NCI-H526 (cell line): Measurements from ENCODE around the gene RAB19.

ENCODE experiments used
- DNase-seq, 2 experiments: peaks; one replicate each; lab custom pipeline; 2025; lab: John Stamatoyannopoulos, UW

The RAB19 gene, protein sequence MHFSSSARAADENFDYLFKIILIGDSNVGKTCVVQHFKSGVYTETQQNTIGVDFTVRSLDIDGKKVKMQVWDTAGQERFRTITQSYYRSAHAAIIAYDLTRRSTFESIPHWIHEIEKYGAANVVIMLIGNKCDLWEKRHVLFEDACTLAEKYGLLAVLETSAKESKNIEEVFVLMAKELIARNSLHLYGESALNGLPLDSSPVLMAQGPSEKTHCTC

DNA sequence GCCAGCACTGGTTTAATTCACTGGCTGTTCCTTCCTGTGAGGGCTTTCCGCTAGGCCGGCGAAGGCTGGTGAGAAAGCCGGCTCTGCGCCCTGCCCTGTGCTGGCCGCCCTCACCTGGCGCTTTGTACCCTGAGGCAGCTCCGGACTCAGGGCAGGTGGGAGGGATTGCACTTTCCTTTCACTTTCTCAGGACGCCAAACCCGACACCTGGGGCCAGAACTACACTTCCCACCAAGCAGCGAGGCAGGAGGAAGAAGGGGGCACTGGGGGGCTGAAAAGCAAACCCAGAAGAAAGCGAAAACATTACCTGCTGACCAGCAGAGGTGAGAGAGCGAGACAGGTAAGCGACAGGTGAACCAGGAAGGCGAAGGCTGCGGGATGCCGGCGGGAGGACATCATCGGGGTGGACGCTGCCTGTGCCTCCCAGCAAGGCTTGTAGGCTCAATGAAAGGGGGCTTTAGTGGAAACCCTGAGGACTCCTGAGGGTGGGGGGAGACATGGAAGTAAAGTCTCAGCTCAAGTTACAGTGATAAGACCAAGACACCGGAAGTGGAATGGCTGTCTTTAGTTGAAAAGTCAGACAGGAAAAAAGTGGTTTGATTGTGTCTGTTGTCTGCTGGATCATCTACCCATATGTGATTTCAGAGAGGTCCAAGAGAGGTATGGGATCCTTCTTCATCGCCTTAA is at the start of gene RAB19:
RAB19 (plus strand) TSS at position 181 of the 687 bp plus-strand sequence. CDS start 3,589 bp downstream, outside the sequence.
- DNase-seq: peak; percentile 77 to 89

DNA sequence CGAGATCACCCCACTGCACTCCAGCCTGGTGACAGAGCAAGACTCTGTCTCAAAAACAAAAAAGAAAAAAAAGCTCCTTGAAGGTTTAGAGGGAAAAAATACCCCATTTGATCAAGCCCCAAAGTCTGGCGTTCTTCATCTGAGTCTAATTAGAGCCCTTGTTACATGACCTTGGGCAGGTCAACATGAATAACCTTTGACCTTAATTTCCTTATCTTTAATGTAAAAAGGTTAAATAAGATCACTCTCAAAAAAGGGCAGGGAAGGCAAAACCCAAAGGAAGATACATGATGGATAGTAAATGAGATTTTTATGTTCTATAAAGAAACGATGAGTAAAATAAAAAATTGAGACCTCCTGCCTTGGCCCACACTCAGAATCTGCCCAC is 45.8 kb upstream of the RAB19 start:
- DNase-seq: no peak

DNA sequence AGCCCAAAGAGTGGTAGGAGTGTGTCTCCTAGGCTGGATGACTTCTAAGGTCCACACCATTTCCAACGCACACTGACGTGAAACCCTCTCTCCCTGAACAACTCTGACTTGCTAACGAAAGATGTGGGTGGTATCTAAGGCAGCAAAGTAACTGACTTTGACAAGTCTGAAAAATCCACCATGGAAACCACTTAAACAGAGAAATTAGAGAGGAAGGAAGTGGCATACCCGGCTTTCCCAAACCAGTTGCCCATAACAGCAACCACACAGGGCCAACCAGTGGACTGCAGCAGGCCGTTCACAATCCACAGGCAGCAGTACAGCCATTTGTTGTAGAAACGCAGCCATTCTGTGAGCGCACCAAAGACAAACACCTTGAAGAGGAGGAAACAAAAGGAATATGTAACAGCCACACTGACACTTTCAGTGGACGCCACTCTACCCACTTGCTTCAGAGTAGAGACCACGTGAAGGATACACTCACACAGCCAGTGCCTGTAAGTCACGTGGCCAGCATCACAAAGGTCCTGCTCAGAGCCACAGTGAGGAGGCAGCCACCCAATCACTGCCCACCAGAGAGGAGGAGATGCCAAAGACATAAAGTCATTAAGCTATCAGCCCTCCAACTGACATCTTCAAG is 45.3 kb upstream of the RAB19 start:
- DNase-seq: no peak

DNA sequence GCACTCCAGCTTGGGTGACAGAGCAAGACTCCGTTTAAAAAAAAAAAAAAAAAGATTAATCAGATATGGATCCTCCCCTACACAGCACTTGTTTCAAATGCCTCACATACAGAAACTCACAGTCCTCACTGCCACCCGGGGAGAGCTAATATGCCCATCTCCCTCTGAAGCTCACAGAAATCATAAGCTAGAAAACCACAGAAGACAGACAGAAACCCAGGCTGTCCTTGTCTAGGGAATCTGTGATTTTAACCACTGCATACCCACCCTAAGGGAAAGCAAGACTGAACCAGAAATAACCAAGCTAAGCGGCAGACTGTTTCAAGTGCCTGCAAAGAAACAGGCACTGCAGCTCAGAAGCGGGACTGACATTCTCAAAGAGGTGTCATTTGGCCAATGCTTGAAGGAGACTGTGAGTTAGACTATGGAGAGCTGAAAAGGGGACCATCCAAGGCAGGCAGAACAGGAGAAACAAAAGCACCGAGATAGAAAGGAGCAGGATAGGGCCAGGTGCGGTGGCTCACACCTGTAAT is 43.1 kb upstream of the RAB19 start:
- DNase-seq: no peak

DNA sequence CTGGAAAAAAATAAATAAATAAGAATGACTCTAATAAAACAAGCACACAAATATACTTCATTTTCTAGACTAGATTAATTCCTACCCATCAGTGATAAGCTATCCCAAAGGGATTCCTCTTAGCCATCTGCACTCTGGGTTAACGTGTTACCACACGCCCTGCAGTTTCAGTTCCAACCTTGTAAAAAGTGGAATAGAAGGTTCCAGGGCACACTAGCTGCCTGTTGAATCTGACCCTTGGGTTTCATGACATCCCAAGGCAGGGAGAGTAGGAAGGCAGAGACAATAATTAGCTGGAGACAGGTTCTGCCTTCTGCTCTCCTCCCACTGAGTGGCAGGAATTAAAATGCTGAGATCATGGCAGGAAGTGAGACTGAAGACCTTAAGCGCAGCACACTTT is 39.0 kb upstream of the RAB19 start:
- DNase-seq: peak; percentile 7 to 34

DNA sequence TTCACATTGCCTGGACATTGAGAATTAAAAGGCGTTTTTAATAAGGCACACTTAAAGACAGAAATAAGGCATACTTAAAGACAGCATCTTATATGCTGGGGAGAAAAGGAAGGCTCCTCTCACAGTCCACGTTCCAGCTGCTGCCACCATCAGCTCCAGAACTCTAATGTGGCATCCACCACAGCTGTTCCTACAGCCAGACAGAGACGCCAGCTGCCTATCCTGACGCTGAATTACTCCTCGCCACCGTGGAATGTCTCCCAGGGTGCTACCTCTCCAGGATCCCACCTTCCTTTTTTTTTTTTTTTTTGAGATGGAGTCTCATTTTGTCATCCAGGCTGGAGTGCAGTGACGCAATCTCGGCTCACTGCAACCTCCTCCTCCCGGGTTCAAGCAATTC is 36.3 kb upstream of the RAB19 start:
- no peak for DNase-seq

DNA sequence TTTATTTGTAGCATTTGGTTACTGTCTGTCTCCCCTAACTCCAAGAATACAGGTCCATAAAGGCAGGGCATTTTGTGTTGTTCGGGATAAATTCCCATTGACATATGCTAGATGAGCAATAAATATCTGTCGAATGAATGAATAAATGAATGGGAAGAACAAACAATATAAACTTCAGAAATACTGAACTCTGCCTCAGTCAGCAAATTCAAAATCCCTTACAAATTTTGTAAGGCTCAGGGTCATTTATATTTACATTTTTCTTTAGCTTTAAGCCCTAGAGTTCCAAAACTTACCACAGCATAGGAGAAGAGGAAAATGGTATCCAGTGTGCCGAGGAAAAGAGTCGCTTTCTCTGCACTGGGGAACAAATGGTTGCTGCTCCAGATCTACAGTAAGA is 34.6 kb upstream of the RAB19 start:
- DNase-seq: no peak

DNA sequence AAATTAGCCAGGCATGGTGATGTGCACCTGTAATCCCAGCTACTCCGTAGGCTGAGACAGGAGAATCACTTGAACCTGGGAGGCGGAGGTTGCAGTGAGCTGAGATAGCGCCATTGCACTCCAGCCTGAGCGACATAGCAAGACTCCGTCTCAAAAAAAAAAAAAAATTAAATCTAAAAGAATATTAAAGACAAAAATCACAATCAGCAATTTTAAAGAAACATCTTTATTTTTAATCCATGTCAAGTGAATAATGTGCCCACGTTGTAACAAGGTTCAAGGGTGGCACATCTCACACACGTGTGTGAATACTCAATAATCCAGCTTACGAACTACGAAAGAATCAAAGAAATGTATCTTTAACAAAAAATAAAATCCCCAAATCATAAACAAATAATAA is 28.5 kb upstream of the RAB19 start:
- DNase-seq: no peak

DNA sequence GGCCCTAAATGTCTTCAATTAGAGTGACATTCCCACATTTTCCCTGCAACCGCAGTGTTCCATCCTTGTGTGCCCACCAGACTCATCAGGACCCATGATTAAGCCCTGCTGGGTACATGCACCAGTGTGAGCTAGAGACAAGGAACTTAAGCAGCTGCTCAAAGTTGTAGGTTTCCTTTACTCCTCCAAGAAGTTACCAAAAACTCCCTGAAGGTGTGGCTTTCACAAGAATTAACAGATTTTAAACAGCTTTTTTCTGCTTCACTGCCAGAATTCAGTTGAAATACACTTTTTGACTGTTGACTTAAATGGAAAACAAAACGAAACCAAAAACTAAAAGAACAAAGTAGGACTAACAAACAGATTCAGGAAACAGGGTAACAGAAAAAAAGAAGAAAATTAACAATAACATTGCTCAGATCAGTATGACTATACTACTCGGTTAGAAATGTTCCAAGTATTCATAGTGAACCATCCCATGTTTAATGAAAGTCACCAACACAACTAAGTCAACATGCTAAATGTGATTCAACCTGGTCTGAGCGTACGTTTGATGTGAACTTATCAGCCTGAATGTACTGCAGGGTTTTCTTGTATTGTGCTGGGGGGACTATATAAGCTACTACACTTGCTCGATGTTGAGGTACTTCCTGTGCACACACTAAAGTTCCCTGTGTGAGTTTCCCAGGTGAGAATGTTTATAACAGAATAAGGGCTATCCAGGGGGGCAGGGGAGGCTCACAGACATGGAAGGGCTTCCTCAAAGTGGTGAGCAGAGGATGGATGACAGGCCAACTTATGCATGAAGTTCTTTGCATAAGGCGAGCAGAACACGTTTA is 27.7 kb upstream of the RAB19 start:
- no peak for DNase-seq

DNA sequence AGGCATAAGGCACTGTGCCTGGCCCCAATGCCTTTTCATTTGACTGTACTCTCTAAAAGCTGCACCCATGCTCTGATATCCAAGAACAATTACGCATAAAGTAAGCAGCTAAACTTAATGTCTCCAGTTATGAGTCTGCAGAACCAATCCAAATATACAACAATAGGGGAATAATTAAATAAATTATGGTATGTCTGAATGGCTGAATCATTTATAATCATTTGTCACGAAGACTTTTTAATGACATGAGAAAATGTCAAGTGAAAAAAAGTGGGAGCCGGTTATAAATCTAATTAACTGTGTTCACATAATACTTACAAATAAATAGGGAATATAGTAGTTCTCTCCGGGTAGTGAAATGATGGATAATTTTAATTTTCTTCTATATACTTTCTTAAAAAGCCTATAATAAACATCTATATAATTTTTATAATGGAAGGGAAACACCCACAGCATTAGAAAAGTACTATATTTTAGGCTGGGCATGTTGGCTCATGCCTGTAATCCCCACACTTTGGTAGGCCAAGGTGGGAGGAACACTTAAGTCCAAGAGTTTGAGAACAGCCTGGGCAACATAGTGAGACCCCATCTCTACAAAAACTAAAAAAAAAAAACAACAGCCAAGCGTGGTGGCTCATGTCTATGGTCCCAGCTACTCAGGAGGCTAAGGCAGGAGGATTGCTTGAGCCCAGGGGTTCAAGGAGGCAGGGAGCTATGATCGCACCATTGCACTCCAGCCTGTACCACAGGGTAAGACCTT is 19.7 kb upstream of the RAB19 start:
- no peak for DNase-seq

DNA sequence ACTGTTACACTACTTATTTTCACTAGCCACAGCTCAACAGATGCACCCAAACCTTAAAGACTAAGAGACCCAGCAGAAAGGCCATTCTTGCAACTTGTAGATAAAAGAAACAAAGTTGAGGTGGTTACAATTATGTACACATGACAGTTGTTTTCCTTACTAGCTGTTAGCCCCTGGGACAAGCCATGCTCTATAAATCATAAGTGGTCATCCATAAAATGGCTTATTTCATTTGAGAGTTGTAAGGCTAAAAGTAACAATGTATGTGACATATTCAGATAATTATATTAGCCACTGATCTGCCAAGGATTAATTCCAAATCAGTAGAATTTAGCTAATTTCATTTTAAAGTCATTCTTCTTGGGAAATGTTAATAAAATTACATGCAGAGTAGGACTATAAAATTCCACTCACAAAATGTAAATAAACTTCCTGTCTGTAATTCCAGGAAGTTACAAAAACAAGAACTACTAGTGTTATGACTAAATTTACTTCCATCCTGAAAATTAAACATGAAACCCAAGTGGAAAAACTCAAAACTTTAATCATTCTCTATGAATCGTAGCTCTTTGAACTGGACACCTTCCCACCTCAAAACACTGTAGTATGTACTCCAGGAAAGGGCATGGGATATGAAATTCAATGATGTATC is 18.8 kb upstream of the RAB19 start:
- no peak for DNase-seq

DNA sequence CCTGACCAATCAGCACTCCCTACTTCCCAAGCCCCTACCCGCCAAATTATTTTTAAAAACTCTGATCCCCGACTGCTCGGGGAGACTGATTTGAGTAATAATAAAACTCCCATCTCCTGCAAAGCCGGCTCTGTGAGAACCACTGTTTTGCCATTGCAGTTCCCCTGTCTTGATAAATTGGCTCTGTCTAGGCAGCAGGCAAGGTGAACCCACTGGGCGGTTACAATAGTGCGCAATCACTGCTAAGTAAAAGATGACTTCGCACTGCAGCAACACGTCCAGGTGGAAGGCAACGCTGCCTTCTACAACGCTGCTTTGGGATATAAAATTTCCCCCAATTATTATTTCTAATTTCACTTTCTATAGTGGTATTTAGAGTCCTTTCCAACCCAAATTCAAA is 14.4 kb upstream of the RAB19 start:
- no peak for DNase-seq

DNA sequence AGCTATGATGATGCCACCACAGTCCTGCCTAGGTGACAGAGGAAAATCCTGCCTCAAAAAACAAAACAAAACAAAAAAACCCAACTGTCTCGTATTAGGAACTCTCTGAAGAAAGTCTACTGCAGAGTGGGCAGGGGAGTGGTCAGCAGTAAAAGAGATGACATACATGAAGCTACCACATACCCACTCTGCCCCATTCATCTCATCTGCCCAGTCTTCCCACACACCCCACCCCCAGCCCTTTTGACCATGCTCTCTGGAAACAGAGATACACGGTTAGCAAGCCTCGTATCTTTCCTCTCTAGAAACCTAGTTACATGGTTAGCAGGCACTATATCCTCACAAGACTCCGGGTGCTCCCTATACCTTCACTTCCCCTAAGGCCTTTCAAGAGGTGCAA is 13.8 kb upstream of the RAB19 start:
- no peak for DNase-seq

DNA sequence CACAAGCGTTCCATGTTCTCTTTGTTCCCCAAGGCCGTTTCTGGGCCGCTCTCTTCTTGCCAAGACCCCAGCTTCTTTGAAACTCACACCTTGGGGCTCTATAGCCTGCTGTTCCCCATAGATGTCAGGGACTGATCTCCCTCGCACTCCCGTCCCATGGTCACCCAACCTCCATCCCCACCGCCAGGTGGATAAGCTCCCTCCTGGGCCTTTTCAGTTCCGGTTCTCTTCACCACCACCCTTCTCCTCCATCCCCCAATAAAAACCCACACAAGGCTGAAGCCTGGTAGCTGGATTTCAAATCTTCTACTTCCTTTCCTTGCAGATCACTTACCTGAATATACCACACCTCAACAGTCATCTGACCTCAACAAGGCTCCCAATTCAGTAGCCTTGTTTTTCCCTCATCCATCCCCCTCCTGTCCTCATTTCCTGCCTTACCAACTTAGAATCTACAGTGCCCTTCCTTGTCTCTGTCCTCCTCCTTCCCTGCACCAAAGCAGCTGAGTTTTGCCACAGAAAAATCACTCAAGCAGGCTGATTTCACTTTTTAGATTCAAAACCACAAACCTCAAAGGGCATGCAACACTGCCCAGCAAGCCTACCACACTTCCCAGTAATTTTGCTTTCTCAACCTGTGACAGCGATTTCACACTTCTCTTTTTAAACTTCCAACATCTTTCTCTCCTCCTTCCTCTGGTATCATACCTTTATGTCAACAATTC is 13.2 kb upstream of the RAB19 start:
- no peak for DNase-seq

DNA sequence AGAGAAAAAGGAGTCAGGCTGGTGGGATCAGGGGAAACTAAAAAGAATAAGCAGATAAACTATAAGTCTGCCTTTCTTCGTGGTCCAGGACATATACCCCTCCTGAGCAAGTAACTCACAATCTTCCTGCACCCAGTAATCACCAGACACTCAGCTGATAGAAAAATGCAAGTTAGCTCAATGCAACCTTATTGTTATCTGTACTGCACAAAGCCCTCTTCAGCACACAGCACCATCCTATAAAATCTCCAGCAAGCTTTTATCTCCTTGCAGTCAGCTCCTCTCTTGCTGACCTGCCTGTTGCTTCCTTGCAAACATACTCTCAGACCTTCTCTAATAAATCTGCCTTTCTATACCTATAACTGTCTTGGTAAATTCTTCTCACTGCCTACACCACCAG is 12.2 kb upstream of the RAB19 start:
- no peak for DNase-seq

DNA sequence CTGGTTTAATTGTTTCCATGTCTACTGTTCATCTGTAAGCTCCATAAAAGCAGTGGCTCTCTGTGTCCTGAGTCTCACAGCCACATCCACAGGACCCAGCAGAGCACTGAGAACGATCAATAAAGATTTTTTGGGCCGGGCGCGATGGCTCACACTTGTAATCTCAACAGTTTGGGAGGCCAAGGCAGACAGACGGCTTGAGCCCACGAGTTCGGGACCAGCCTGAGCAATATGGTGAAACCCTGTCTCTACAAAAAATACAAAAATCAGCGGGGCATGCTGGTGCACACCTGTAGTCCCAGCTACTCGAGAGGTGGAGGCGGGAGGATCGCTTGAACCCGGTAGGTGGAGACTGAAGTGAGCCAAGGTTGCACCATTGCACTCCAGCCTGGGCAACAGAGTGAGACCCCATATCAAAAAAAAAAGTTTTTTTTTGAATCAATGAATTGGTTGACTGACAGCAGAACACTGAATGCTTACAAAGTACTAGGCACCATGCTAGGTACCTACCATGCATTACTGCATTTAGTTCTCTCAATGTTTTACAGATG is 10.0 kb upstream of the RAB19 start:
- no peak for DNase-seq

DNA sequence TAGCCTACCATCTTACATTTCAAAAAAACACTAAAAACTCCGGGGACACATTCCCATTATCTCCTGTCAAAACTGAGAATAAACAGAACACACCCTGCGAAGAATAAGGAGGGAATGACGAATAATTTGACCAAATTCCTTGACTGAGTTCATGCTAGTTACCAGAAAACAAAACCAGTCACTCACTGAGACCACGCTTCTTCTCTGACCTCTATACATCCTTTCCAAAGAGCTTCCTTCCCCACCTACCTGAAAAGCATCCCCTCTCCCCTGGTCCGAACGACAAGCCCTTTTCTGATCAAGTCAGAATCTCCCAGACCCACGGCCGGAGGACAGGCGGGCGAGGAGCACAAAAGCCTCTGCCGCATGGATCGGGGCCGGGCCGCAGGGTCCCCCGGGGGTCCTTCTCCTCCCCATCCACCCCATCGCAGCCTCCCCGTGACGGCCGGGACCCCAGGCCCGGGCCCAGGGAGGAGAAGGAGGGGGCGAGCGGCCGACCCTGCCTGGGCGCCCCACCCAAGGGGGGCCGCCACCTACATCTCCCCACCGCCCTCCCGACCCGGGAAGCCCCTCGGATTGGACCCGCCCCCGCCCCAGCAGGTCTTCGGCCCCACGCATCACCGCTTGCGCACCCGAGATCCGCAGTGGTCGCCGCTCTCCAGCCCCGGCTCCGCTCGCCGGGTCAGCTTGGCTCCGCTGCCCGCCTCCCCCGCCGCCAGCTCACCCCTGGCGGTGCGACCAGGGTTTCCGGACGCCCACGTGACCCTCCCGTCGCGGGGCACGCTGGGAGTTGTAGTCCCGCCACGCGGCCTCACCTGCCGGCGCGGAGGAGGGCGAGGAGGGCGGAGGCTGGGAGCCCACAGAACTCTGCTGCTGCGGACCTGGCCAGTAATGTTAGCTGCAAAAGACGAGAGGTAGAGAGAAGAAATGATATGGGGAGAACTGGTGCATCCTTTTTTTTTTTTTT is 5.8 kb upstream of the RAB19 start, which contains the start of gene SLC37A3:
SLC37A3 (minus strand) TSS at position 747 of the 967 bp plus-strand sequence. CDS start 16,004 bp downstream, outside the sequence.
- peak; percentile 80 to 97 for DNase-seq

DNA sequence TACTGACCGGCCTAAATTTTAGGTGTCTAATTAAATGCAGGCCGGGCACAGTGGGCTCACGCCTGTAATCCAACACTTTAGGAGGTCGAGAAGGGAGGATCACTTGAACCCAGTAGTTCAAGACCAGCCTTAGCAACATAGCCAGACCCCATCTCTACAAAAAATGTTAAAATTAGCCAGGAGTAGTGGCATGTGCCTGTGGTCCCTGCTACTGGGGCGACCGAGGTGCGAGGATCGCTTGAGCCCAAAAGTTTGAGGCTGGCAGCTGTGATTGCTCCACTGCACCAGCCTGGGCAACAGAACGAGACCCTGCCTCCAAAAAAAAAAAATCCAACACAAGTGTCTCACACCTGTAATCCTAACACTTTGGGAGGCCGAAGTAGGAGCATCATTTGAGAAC is 5.0 kb upstream of the RAB19 start:
- no peak for DNase-seq

DNA sequence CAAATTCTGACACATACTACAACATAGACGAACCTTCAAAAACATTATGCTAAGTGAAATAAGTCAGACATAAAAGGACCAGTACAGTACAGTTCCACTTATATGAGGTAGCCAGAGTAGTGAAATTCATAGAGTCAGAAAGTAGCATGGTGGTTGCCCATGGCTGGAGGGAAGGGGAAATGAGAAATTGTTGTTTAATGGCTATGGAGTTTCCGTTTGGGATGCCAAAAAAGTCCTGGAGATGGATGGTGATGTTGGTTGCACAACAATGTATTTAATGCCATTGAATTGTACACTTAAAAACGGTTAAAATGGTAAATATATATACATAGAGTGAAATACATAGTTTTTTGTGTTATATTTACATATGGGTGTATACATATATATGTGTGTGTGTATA is 3.5 kb upstream of the RAB19 start:
- no peak for DNase-seq
